ENCODE data around the gene PTHLH. TPM values are rescaled to one million over a fixed set of nuclear protein-coding genes. Genes with fewer than 3 reads are reported as not detected.

The PTHLH gene
- polyA plus RNA-seq, 1 donor (not counting 4 experiments of a cell fraction or from before 2014, with no cell fraction given) = 775 TPM

- Histone ChIP-seq H3K79me2 (ENCODE audit: control insufficient read depth, insufficient read depth, low read length) (no peaks in the 10 kb centered on the region), H3K4me1 (ENCODE audit: control insufficient read depth, extremely low read depth, insufficient read depth, low read length) (peaks cover 25% of the 10 kb centered on the region), H3K9me3 (ENCODE audit: control insufficient read depth, low read depth, low read length) (no peaks in the 10 kb centered on the region), H3K9me1 (ENCODE audit: control insufficient read depth, extremely low read depth, insufficient read depth, low read length) (no peaks in the 10 kb centered on the region), H3K4me2 (ENCODE audit: control insufficient read depth, extremely low read depth, insufficient read depth, low read depth, low read length) (peak overlapping the region; percentile 17), H3K9ac (ENCODE audit: control insufficient read depth, extremely low read depth, insufficient read depth, low read length) (peak overlapping the region; percentile 5), H2AFZ (ENCODE audit: control insufficient read depth, low read length) (no peak overlapping the region), H3K27ac (ENCODE audit: control insufficient read depth, insufficient read depth, low read length) (peak overlapping the region; percentile 79), H3K27me3 (ENCODE audit: control insufficient read depth, extremely low read depth, insufficient read depth, low read length) (no peaks in the 10 kb centered on the region), H3K4me3 (ENCODE audit: control insufficient read depth in 2 of 3, extremely low read depth in 1 of 3, insufficient read depth in 2 of 3, low read depth in 1 of 3, low read length in 3 of 3) (no peak overlapping the region), H4K20me1 (ENCODE audit: control insufficient read depth, extremely low read depth, insufficient read depth, low read length) (no peaks in the 10 kb centered on the region), H3K36me3 (ENCODE audit: control insufficient read depth in 2 of 2, extremely low read depth in 1 of 2, insufficient read depth in 2 of 2, low read length in 2 of 2) (no peaks in the 10 kb centered on the region)
- FAIRE-seq (peak; percentile 26), DNase-seq (ENCODE audit: low read depth, low spot score) (no peak)
- dilution Hi-C loops (cut with MboI; ENCODE audit: extremely low pct_ligation_motif_present, low sequenced_read_pairs) = no loop called here
- TF ChIP-seq EZH2 (IDR thresholded peaks at IDR 0.05; ENCODE audit: low read length) = no peak
- no peak for TF ChIP-seq CTCF (optimal IDR thresholded peaks at IDR 0.05 in 1 of 3, IDR thresholded peaks at IDR 0.05 in 1 of 3, conservative IDR thresholded peaks at IDR 0.05 in 1 of 3; ENCODE audit: extremely low read depth in 1 of 3, insufficient read depth in 2 of 3, low read length in 3 of 3)
These were observed 27.4 kb upstream of the PTHLH start for GRCh38 chr12:27999970-28000369.

DNA sequence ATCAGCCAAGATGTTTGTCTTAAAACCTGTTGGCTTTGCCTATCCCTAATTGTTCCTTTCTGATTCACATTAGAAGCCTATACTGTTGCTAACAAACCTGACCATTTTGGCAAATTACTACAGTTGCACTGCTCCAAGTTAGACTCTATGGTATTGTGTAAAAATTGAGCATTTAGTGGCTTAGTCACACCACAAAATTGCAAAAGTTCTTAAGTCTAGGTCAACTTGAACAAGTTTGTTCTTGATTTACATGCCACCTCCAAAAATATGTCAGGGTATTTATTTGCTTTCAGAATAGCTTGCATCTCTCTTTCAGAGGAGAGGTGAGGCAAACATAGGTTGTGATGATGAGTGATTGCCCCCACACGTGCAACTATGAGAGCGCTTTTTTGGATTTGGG lies 27.0 kb upstream of the PTHLH start:
- DNase-seq (ENCODE audit: low read depth, low spot score) (peak; percentile 76), FAIRE-seq (peak; percentile 99)
- Histone ChIP-seq H3K9ac (ENCODE audit: control insufficient read depth, extremely low read depth, insufficient read depth, low read length) (no peak overlapping the region), H3K9me1 (ENCODE audit: control insufficient read depth, extremely low read depth, insufficient read depth, low read length) (no peaks in the 10 kb centered on the region), H4K20me1 (ENCODE audit: control insufficient read depth, extremely low read depth, insufficient read depth, low read length) (no peaks in the 10 kb centered on the region), H3K4me2 (ENCODE audit: control insufficient read depth, extremely low read depth, insufficient read depth, low read depth, low read length) (peak overlapping the region; percentile 17), H3K9me3 (ENCODE audit: control insufficient read depth, low read depth, low read length) (no peaks in the 10 kb centered on the region), H3K4me1 (ENCODE audit: control insufficient read depth, extremely low read depth, insufficient read depth, low read length) (peaks cover 25% of the 10 kb centered on the region), H3K4me3 (ENCODE audit: control insufficient read depth in 2 of 3, extremely low read depth in 1 of 3, insufficient read depth in 2 of 3, low read depth in 1 of 3, low read length in 3 of 3) (no peak overlapping the region), H3K27me3 (ENCODE audit: control insufficient read depth, extremely low read depth, insufficient read depth, low read length) (no peaks in the 10 kb centered on the region), H3K79me2 (ENCODE audit: control insufficient read depth, insufficient read depth, low read length) (no peaks in the 10 kb centered on the region), H3K36me3 (ENCODE audit: control insufficient read depth in 2 of 2, extremely low read depth in 1 of 2, insufficient read depth in 2 of 2, low read length in 2 of 2) (no peaks in the 10 kb centered on the region), H2AFZ (ENCODE audit: control insufficient read depth, low read length) (no peak overlapping the region), H3K27ac (ENCODE audit: control insufficient read depth, insufficient read depth, low read length) (peak overlapping the region; percentile 79)
- TF ChIP-seq CTCF (optimal IDR thresholded peaks at IDR 0.05 in 1 of 3, IDR thresholded peaks at IDR 0.05 in 1 of 3, conservative IDR thresholded peaks at IDR 0.05 in 1 of 3; ENCODE audit: extremely low read depth in 1 of 3, insufficient read depth in 2 of 3, low read length in 3 of 3) (peak in 1 of 3 experiments; percentile 18), EZH2 (IDR thresholded peaks at IDR 0.05; ENCODE audit: low read length) (no peak)
- dilution Hi-C loops (cut with MboI; ENCODE audit: extremely low pct_ligation_motif_present, low sequenced_read_pairs) = no loop called here
